ENCODE data around the gene AQP3.
"Not testable (repeated sequence)": the region's sequence is repeated elsewhere in the genome, so short reads cannot be mapped to it uniquely, and the experiment has no call there.

The AQP3 gene

GRCh38 chr9:33446946-33447798 lies at the start of gene AQP3:
Gene AQP3, minus strand, starts transcription at chr9:33447593. Its CDS starts 63 bp downstream, at chr9:33447530.
- peak; percentile 76 for DNase-seq

GRCh38 chr9:33493819-33494218 lies 46.4 kb upstream of the AQP3 start:
- not testable (repeated sequence) for DNase-seq

GRCh38 chr9:33489066-33489465 lies 41.7 kb upstream of the AQP3 start:
- no peak for DNase-seq

GRCh38 chr9:33485312-33485711 lies 37.9 kb upstream of the AQP3 start:
- DNase-seq, result not testable (repeated sequence)

GRCh38 chr9:33480976-33481375 lies 33.6 kb upstream of the AQP3 start:
- no peak for DNase-seq

GRCh38 chr9:33480106-33480505 lies 32.7 kb upstream of the AQP3 start:
- DNase-seq, result no peak

GRCh38 chr9:33476503-33476902 lies 29.1 kb upstream of the AQP3 start:
- no peak for DNase-seq

- DNase-seq, result no peak
Observed at GRCh38 chr9:33475357-33475756, 28.0 kb upstream of the AQP3 start.

- DNase-seq, result peak; percentile 99
Observed at GRCh38 chr9:33473643-33474352, 26.4 kb upstream of the AQP3 start, which contains the start of gene NOL6. Gene NOL6, minus strand, starts transcription at chr9:33473924. Its CDS starts 82 bp downstream, at chr9:33473842.

- no peak for DNase-seq
Observed at GRCh38 chr9:33472881-33473615, 25.7 kb upstream of the AQP3 start.

GRCh38 chr9:33472171-33472880 lies 24.9 kb upstream of the AQP3 start:
- DNase-seq, result no peak

GRCh38 chr9:33471361-33471760 lies 24.0 kb upstream of the AQP3 start:
- no peak for DNase-seq

GRCh38 chr9:33469891-33470290 lies 22.5 kb upstream of the AQP3 start:
- no peak for DNase-seq

GRCh38 chr9:33468797-33469621 lies 21.6 kb upstream of the AQP3 start:
- DNase-seq, result no peak

- DNase-seq, result no peak
Observed at GRCh38 chr9:33468215-33468730, 20.9 kb upstream of the AQP3 start.

GRCh38 chr9:33467526-33467925 lies 20.1 kb upstream of the AQP3 start:
- no peak for DNase-seq

GRCh38 chr9:33466565-33467495 lies 19.4 kb upstream of the AQP3 start:
- DNase-seq, result peak; percentile 57

- no peak for DNase-seq
Observed at GRCh38 chr9:33465596-33466564, 18.5 kb upstream of the AQP3 start.

GRCh38 chr9:33465096-33465495 lies 17.7 kb upstream of the AQP3 start:
- no peak for DNase-seq
